CD4-positive, alpha-beta memory T cell (primary cell): ENCODE measurements around the gene CXCL13. TPM values are rescaled to one million over a fixed set of nuclear protein-coding genes. Genes with fewer than 3 reads are reported as not detected.
"Not testable (repeated sequence)": the region's sequence is repeated elsewhere in the genome, so short reads cannot be mapped to it uniquely, and the experiment has no call there.

ENCODE experiments used
- CTCF ChIA-PET: fragments of 350-600 bp; sonication (Branson Sonifier 250); formaldehyde crosslinking; loops from one replicate; lab custom pipeline; 2021; ENCODE audit warnings: inconsistent platforms; ENCODE audit not compliant: partially characterized antibody; lab: Charles Lee
- POLR2A ChIA-PET: fragments of 350-600 bp; sonication (Branson Sonifier 250); formaldehyde crosslinking; loops from one replicate; lab custom pipeline; 2021; ENCODE audit not compliant: partially characterized antibody; lab: Charles Lee
- DNase-seq, 5 donors: peaks; one replicate each; pipeline versions ENCODE4 v3.0.0 to v3.0.0-alpha.2; 2020 to 2022; ENCODE audit warnings: mixed read lengths in 1 of 5
- H3K27ac ChIP-seq: one replicate; pipeline ENCODE4 v1.7.0; 2013; ENCODE audit warnings: low read depth, low read length
- H3K27me3 ChIP-seq: 2 replicates; pipeline ENCODE4 v1.7.0; 2013; ENCODE audit warnings: mild to moderate bottlenecking, low read length, moderate library complexity; ENCODE audit not compliant: insufficient read depth
- H3K36me3 ChIP-seq: 2 replicates; pipeline ENCODE4 v1.7.0; 2013; ENCODE audit warnings: mild to moderate bottlenecking, low read length, moderate library complexity; ENCODE audit not compliant: insufficient read depth
- H3K4me1 ChIP-seq: 2 replicates; pipeline ENCODE4 v1.7.0; 2013; ENCODE audit warnings: mild to moderate bottlenecking, low read length, moderate library complexity; ENCODE audit not compliant: insufficient read depth
- H3K4me3 ChIP-seq, 2 donors: one replicate each; pipeline ENCODE4 v1.7.0; 2013; ENCODE audit warnings: low read length in 2 of 2, mild to moderate bottlenecking in 1 of 2
- H3K9me3 ChIP-seq, 2 donors: one replicate each; pipeline ENCODE4 v1.7.0; 2013; ENCODE audit warnings: low read length in 2 of 2, control low read depth in 1 of 2; ENCODE audit not compliant: control insufficient read depth in 1 of 2
- H3K27ac Mint-ChIP-seq, 7 donors: one replicate each; pipeline ENCODE4 v1.8.0; 2020 to 2021; ENCODE audit warnings: mixed read lengths in 7 of 7, mild to moderate bottlenecking in 6 of 7, inconsistent platforms in 3 of 7, moderate library complexity in 3 of 7
- H3K27me3 Mint-ChIP-seq, 2 donors: one replicate each; pipeline ENCODE4 v1.8.0; 2020 to 2021; ENCODE audit warnings: mixed read lengths in 2 of 2
- H3K36me3 Mint-ChIP-seq, 2 donors: one replicate each; pipeline ENCODE4 v1.8.0; 2020 to 2021; ENCODE audit warnings: mixed read lengths in 2 of 2, inconsistent platforms in 1 of 2, mild to moderate bottlenecking in 1 of 2
- H3K4me1 Mint-ChIP-seq, 4 donors: one replicate each; pipeline ENCODE4 v1.8.0; 2020 to 2021; ENCODE audit warnings: mixed read lengths in 4 of 4, mild to moderate bottlenecking in 1 of 4
- H3K4me3 Mint-ChIP-seq, 8 donors: one replicate each; pipeline ENCODE4 v1.8.0; 2020 to 2021; ENCODE audit warnings: mixed read lengths in 8 of 8, mild to moderate bottlenecking in 7 of 8, moderate library complexity in 6 of 8, inconsistent platforms in 3 of 8
- H3K9me3 Mint-ChIP-seq, 8 donors: one replicate each; pipeline ENCODE4 v1.8.0; 2020 to 2021; ENCODE audit warnings: mixed read lengths in 8 of 8, mild to moderate bottlenecking in 5 of 8, inconsistent platforms in 3 of 8, moderate library complexity in 1 of 8
- intact Hi-C: fragments of 100-400 bp; cut with micrococcal nuclease; formaldehyde crosslinking; loops from one replicate; pipeline ENCODE4 v1.15.1; 2023
- polyA plus RNA-seq, 2 donors: library from polyadenylated mRNA; unstranded; fragments of 300-500 nt; fragmentation: Illumina TruSeq; gene quantifications; one replicate each; pipeline ENCODE4 v1.2.3, GENCODE V29; 2021
- total RNA-seq, 2 experiments: library from RNA; stranded (reverse); gene quantifications; one replicate each; pipeline ENCODE4 v1.2.3, GENCODE V29; 2021

CXCL13 gene
- total and polyA plus RNA-seq, 4 experiments from 2014 or later = 0.60 TPM; not detected in 3

GRCh38 chr4:77634132-77634785, 28.6 kb downstream of the CXCL13 start:
- Histone ChIP-seq H3K27me3 (no peaks in the 10 kb centered on the region), H3K27ac (no peak overlapping the region), H3K4me1 (no peaks in the 10 kb centered on the region), H3K4me3 (no peak overlapping the region), H3K36me3 (no peaks in the 10 kb centered on the region), H3K9me3 (no peaks in the 10 kb centered on the region)
- peaks cover 0 to 12% (median 3%) of the 10 kb centered on the region in 8 donors for H3K9me3 Mint-ChIP-seq
- H3K27me3 Mint-ChIP-seq = no peaks in the 10 kb centered on the region
- H3K27ac Mint-ChIP-seq = no peak overlapping the region
- intact Hi-C loops = no loop called here
- ChIA-PET POLR2A (no interaction called here), CTCF (no interaction called here)
- H3K4me3 Mint-ChIP-seq = no peak overlapping the region
- no peak for DNase-seq
- peaks cover 5 to 15% (median 11%) of the 10 kb centered on the region in 4 donors for H3K4me1 Mint-ChIP-seq
- no peaks in the 10 kb centered on the region for H3K36me3 Mint-ChIP-seq

- intact Hi-C loops = no loop called here
- H3K36me3 ChIP-seq = no peaks in the 10 kb centered on the region
- no peaks in the 10 kb centered on the region for H3K27me3 ChIP-seq
- no peak for DNase-seq
- Mint-ChIP-seq H3K4me3 (no peak overlapping the region), H3K36me3 (no peaks in the 10 kb centered on the region), H3K27ac (no peak overlapping the region), H3K27me3 (no peaks in the 10 kb centered on the region), H3K9me3 (peaks cover 0 to 12% (median 3%) of the 10 kb centered on the region in 8 donors), H3K4me1 (peaks cover 0 to 7% (median 3%) of the 10 kb centered on the region in 4 donors)
- no peak overlapping the region for H3K27ac ChIP-seq
- H3K4me3 ChIP-seq = no peak overlapping the region
- POLR2A ChIA-PET = no interaction called here
- no peaks in the 10 kb centered on the region for H3K9me3 ChIP-seq
- CTCF ChIA-PET = no interaction called here
- H3K4me1 ChIP-seq = no peaks in the 10 kb centered on the region
Measured at GRCh38 chr4:77635246-77635645, 29.6 kb downstream of the CXCL13 start.

GRCh38 chr4:77635876-77636275, 30.3 kb downstream of the CXCL13 start:
- Histone ChIP-seq H3K36me3 (no peaks in the 10 kb centered on the region), H3K4me1 (no peaks in the 10 kb centered on the region), H3K9me3 (no peaks in the 10 kb centered on the region), H3K27ac (no peak overlapping the region), H3K4me3 (no peak overlapping the region), H3K27me3 (no peaks in the 10 kb centered on the region)
- intact Hi-C loops = no loop called here
- Mint-ChIP-seq H3K27ac (no peak overlapping the region), H3K4me3 (no peak overlapping the region), H3K4me1 (peaks cover 0 to 2% (median 0%) of the 10 kb centered on the region in 4 donors), H3K9me3 (peaks cover 0 to 12% (median 2%) of the 10 kb centered on the region in 8 donors), H3K36me3 (no peaks in the 10 kb centered on the region), H3K27me3 (no peaks in the 10 kb centered on the region)
- POLR2A ChIA-PET = no interaction called here
- CTCF ChIA-PET = interaction anchor here (1.2 kb wide), 2 partner anchors 17 to 18 kb away, joined by 3 read pairs; no protein-coding TSS in a partner anchor
- DNase-seq = no peak

GRCh38 chr4:77636902-77637301, 31.3 kb downstream of the CXCL13 start:
- CTCF ChIA-PET = interaction anchor here (1.2 kb wide), 2 partner anchors 18 to 19 kb away, joined by 3 read pairs; no protein-coding TSS in a partner anchor
- POLR2A ChIA-PET = no interaction called here

GRCh38 chr4:77644069-77644468, 38.4 kb downstream of the CXCL13 start:
- CTCF ChIA-PET = not testable (repeated sequence)

More at GRCh38 chr4:77636902-77637301, 31.3 kb downstream of the CXCL13 start:
- Mint-ChIP-seq H3K36me3 (no peaks in the 10 kb centered on the region), H3K27ac (no peak overlapping the region), H3K4me3 (no peak overlapping the region), H3K27me3 (no peaks in the 10 kb centered on the region), H3K4me1 (no peaks in the 10 kb centered on the region), H3K9me3 (peaks cover 0 to 12% (median 2%) of the 10 kb centered on the region in 8 donors)
- intact Hi-C loops = no loop called here
- no peaks in the 10 kb centered on the region for H3K9me3 ChIP-seq
- no peak overlapping the region for H3K4me3 ChIP-seq
- no peak for DNase-seq
- no peaks in the 10 kb centered on the region for H3K27me3 ChIP-seq
- no peak overlapping the region for H3K27ac ChIP-seq
- no peaks in the 10 kb centered on the region for H3K36me3 ChIP-seq
- no peaks in the 10 kb centered on the region for H3K4me1 ChIP-seq

GRCh38 chr4:77650787-77651186, 45.2 kb downstream of the CXCL13 start:
- POLR2A ChIA-PET = no interaction called here
- Histone ChIP-seq H3K27ac (no peak overlapping the region), H3K36me3 (no peaks in the 10 kb centered on the region), H3K4me1 (no peaks in the 10 kb centered on the region), H3K9me3 (no peaks in the 10 kb centered on the region), H3K4me3 (no peak overlapping the region), H3K27me3 (no peaks in the 10 kb centered on the region)
- DNase-seq = no peak
- CTCF ChIA-PET = interaction anchor here (0.8 kb wide), 1 partner anchor 19 kb away, joined by 3 read pairs; no protein-coding TSS in a partner anchor
- H3K9me3 Mint-ChIP-seq = peaks cover 6 to 16% (median 11%) of the 10 kb centered on the region in 8 donors
- peaks cover 6 to 7% of the 10 kb centered on the region in 2 donors for H3K36me3 Mint-ChIP-seq
- H3K4me3 Mint-ChIP-seq = no peak overlapping the region
- intact Hi-C loops = no loop called here
- peaks cover 0 to 2% of the 10 kb centered on the region in 2 donors for H3K27me3 Mint-ChIP-seq
- H3K4me1 Mint-ChIP-seq = no peaks in the 10 kb centered on the region
- H3K27ac Mint-ChIP-seq = no peak overlapping the region

More at GRCh38 chr4:77644069-77644468, 38.4 kb downstream of the CXCL13 start:
- H3K36me3 Mint-ChIP-seq = peaks cover 7 to 22% of the 10 kb centered on the region in 2 donors
- H3K27me3 ChIP-seq, H3K4me1 ChIP-seq, H3K27me3 Mint-ChIP-seq, intact Hi-C loops, H3K27ac Mint-ChIP-seq, POLR2A ChIA-PET, DNase-seq, H3K4me1 Mint-ChIP-seq, H3K36me3 ChIP-seq, H3K9me3 ChIP-seq, H3K4me3 Mint-ChIP-seq, H3K27ac ChIP-seq, H3K4me3 ChIP-seq: not testable (repeated sequence)
- peaks cover 8 to 42% (median 33%) of the 10 kb centered on the region in 8 donors for H3K9me3 Mint-ChIP-seq

- Mint-ChIP-seq H3K9me3 (peaks cover 0 to 11% (median 5%) of the 10 kb centered on the region in 8 donors), H3K27ac (no peak overlapping the region), H3K4me1 (no peaks in the 10 kb centered on the region), H3K4me3 (no peak overlapping the region), H3K27me3 (peaks cover 0 to 8% of the 10 kb centered on the region in 2 donors), H3K36me3 (peaks cover 3 to 5% of the 10 kb centered on the region in 2 donors)
- DNase-seq = no peak
- Histone ChIP-seq H3K4me3 (no peak overlapping the region), H3K36me3 (no peaks in the 10 kb centered on the region), H3K9me3 (no peaks in the 10 kb centered on the region), H3K27ac (no peak overlapping the region), H3K4me1 (no peaks in the 10 kb centered on the region), H3K27me3 (no peaks in the 10 kb centered on the region)
- intact Hi-C loops = no loop called here
- ChIA-PET CTCF (no interaction called here), POLR2A (no interaction called here)
Measured at GRCh38 chr4:77651820-77652219, 46.2 kb downstream of the CXCL13 start.
